NCI-H1048 (cell line): ENCODE data around the gene PNN.
"Not testable (repeated sequence)": the region's sequence is repeated elsewhere in the genome, so short reads cannot be mapped to it uniquely, and the experiment has no call there.

ENCODE experiments used
- DNase-seq: peaks from one replicate; lab custom pipeline; 2025; lab: John Stamatoyannopoulos, UW

The PNN gene

GRCh38 chr14:39174560-39175444 is at the start of gene PNN:
Gene PNN, plus strand, starts transcription at chr14:39175254. Its CDS starts 26 bp downstream, at chr14:39175280.
- peak; percentile 90 for DNase-seq

- not testable (repeated sequence) for DNase-seq
These were observed 37.2 kb upstream of the PNN start for GRCh38 chr14:39137835-39138234.

DNA sequence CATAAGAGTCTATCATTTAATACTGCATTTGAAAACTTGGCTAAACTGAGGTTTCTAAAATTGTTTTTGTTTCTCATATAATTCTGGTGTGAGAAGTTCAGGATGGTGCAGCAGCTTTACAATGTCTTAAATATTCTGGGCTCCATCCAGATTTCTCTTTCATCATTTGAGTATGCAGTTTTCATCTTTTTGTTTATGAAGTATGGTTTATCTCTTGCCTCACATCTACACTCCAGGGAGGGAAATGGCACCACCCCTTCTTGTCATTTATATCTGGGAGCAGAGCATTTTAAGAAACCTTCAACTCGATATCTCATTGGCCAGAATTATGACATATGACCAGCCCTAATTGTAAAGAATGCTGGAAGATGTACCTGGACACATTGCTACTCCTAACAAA is 36.6 kb upstream of the PNN start:
- no peak for DNase-seq

DNA sequence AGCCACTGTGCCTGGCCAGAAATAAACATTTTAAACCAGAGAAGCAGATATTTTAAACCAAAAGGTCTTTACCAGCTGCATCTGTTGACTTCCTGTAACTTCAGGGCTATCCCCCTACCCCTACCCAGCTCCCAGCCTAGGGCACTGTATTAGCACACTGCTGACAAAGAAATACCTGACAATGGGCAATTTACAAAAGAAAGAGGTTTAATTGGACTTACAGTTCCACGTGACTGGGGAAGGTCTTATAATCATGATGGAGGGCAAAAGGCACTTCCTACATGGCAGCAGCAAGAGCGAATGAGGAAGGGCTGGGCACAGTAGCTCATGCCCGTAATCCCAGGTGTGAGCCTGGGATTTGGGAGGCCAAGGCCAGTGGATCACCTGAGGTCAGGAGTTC is 34.9 kb upstream of the PNN start:
- no peak for DNase-seq

- DNase-seq, result not testable (repeated sequence)
These were observed 33.4 kb upstream of the PNN start for GRCh38 chr14:39141623-39142022.

DNA sequence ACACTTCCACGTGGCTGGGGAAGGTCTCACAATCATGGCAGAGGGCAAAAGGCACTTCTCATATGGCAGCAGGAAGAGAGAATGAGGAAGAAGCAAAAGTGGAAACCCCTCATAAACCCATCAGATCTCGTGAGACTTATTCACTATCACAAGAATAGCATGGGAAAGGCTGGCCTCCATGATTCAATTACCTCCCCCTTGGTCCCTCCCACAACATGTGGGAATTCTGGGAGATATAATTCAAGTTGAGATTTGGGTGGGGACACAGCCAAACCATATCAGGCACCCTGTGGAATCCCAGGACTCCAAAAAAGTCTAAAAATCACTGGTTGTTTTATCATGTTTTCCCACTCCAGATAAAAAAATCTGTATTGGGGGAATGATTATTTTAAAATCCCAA is 31.8 kb upstream of the PNN start:
- DNase-seq, result not testable (repeated sequence)

DNA sequence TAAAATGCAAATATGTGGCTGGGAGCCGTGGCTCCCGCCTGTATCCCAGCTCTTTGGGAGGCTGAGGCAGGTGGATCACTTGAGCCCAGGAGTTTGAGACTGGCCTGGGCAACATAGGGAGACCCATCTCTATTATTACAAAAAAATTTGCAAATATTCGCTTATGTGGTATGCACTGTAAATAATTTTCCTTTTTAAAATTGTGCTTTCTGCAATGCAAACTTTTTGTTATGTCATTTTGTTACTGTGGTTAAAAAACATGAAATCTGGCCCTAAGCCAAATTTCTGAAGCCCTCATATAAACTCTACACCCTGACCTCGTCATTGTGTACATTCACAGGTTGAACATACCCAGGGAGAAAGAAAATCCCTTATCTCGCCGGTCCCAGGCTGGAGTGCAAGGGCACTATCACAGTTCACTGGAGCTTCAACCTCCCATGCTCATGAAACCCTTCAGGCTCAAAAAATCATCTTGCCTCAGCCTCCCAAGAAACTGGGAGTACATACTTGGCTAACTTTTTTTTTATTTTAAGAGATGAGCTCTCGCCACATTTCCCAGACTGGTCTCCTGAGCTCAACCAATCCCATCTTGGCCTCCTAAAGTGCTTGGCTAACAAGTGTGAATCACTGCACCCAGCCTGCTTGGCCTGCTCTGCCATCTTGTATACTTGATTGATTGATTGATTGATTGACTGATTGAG is 29.6 kb upstream of the PNN start:
- DNase-seq, result no peak

DNA sequence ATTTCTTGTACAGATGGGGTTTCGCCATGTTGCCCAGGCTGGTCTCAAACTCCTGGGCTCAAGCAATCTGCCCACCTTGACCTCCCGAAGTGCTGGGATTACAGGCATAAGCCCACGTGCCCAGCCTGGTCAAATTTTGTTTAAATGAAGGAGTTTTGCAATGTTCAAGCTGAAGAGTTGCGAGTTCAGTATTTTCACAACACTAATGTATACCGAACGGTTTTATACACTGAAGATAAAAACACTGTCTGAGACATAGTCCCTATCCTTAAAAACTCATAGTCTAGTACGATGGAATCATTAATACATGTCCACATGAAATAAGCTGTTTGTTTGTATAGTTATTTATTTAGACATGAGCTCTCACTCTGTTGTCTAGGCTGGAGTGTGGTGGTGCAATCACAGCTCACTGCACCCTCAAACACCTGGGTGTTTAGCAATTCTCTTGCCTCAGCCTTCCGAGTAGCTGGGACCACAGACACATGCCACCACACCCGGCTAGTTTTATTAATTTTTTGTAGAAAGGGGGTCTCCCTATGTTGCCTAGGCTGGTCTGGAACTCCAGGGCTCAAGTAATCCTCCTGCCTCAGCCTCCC is 20.4 kb upstream of the PNN start:
- DNase-seq, result no peak

GRCh38 chr14:39157491-39157890 is 17.6 kb upstream of the PNN start:
- DNase-seq, result no peak

DNA sequence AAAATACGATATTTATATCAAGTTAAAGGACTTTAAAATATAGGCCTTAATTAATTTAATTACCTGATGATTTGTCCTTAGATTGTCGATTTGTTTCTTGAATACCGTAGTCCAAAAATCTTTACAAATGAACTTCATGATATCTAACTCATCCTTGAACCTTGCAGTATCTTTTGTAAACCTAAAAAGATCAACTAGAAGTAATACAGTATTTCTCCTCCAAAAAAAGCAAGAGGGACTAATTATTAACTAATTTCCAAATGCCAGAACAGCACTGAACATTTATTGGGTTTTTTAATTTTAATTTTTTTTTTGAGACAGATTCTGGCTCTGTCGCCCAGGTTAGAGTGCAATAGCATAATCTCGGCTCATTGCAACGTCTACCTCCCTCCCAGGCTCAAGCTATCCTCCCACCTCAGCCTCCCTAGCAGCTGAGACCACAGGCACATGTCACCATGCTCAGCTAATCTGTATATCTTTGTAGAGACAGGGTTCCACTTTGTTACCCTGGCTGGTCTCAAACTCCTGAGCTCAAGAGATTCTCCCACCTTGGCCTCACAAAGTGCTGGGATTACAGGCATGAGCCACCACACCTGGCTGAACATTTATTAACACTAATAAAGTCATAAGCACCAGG is 16.7 kb upstream of the PNN start:
- no peak for DNase-seq

DNA sequence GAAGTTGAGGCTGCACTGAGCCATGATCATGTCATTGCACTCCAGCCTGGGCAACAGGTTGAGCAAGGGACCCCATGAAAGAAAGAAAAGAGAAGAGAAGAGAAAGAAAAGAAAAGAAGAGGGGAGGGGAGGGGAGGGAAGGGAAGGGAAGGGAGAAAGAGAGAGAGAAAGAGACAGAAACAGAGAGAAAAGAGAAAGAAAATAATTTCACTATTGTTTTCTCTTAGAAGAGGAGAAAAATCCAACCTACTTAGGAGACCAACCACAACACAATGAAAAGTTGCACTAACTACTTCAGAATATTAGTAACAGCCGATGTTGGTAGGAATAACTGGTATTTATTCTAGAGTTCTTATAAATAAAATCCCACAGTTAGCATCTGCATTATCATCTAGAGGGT is 14.6 kb upstream of the PNN start:
- no peak for DNase-seq

GRCh38 chr14:39167797-39168320 is 7.2 kb upstream of the PNN start:
- DNase-seq, result not testable (repeated sequence)

- DNase-seq, result no peak
These were observed 6.5 kb upstream of the PNN start for GRCh38 chr14:39168591-39168990.

- no peak for DNase-seq
These were observed 5.5 kb upstream of the PNN start for GRCh38 chr14:39169541-39169900.

DNA sequence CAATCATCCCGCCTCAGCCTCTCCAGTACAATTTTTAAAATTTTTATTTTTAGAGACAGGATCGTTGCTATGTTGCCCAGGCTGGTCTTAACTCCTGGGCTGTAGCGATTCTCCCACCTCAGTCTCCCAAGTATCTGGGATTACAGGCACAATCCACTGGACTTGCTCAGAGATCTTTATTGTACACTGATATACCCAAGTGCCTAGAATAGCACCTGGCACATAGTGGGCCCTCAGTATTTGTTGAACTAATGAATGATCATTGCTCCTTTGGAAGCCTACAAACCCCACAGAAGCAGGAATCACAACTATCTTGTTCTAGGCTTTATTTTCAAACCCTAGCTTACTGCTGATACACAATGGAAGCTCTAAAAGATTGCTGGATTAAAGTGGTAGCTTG is 1.9 kb upstream of the PNN start:
- DNase-seq, result no peak

DNA sequence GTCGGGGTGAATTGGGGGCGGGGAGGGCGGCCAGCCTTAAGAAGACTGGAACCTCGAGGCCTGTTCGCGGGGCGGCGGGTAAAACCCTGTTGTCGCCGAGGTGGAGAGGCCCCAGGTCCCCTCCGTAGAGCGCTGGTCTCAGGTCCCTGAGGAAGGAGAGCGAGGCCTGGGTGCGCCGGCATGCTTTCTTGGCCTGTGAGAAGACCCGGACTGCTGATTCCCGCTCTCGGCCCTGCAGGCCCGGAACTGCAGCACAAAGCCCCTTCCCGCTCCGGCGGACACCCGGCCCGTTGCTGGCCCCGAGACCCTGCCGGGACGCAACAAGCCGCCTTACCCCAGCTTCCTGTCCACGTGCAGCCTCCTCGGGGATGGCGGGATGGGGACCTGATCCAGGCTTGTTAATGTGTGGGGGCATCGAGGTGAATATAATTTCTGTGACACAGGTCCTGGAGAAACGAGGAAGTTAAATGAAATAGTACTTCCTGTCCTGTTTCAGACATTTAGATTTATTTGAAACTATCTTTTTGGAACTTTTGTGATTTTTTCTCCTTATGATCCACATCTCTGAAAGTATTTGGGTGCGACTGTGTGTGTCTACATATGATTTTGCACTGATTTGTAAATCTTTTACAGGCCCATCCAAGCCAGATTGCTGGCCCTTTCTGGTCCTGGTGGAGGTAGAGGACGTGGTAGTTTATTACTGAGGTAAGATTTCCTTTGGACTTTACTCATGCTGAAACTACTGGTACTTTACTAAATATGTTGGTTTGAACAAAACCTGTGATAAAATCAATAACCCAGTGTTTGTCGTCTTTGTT is 600 bp downstream of the PNN start:
- DNase-seq, result peak; percentile 15

DNA sequence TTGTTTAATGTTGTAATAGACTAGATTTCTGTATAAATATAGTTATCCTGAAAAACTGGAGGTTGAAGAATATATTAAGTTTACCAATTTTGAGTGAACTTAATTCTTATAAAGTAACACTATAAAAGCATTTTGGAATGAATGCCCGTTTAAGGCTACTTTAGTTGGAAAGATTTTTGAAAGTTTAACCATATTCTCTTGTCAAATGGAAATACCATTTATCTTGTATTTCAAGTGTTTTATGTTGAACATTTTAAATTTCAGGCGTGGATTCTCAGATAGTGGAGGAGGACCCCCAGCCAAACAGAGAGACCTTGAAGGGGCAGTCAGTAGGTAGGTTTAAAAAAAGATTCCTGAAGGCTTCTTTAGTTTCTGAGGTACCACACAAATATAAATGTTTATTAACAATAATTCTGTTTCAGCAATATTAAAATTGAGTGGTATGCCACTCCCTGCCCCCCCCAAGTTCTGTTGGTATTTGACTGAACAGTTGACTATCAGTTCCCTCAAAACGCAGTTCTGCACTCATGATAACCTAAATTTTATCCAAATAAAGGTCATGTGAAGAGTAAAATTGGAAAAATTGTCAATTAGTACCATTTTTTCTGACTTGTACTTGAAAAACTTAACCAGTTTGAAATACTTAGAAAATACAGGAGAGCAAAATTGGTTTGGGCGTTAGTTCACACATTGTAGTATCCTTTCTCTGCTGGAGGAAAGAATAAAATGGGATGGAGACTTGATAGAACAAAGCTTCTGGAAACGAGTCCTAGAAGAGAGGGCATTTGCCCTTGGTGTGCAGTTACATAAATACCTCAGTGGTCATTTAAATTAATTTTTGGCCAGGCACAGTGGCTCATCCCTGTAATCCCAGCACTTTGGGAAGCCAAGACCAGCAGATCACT is 1.5 kb downstream of the PNN start:
- DNase-seq, result no peak

DNA sequence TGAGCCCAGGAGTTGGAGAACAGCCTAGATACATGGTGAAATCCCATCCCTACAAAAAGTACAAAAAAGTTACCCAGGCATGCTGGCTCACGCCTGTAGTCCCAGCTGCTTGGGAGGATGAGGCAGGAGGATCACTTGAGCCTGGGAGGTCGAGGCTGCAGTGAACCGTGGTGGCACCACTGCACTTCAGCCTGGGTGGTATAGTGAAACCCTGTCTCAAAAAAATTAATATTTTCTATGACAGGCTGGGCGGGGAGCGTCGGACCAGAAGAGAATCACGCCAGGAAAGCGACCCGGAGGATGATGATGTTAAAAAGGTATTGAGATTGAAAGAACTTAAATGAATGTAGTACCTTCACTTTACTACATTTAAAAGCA is 2.1 kb downstream of the PNN start:
- DNase-seq, result no peak

DNA sequence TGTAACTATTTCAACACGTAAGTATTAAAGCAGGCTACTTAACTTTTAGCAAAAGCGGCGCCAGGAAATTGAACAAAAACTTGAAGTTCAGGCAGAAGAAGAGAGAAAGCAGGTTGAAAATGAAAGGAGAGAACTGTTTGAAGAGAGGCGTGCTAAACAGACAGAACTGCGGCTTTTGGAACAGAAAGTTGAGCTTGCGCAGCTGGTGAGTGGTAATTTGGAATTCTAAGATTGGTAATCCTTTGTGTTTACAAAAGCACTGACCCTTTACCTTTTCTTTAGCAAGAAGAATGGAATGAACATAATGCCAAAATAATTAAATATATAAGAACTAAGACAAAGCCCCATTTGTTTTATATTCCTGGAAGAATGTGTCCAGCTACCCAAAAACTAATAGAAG is 4.0 kb downstream of the PNN start:
- DNase-seq, result no peak

GRCh38 chr14:39180553-39180952 is 5.5 kb downstream of the PNN start:
- DNase-seq, result no peak
